ENCODE data around the gene PID1.

DNA sequence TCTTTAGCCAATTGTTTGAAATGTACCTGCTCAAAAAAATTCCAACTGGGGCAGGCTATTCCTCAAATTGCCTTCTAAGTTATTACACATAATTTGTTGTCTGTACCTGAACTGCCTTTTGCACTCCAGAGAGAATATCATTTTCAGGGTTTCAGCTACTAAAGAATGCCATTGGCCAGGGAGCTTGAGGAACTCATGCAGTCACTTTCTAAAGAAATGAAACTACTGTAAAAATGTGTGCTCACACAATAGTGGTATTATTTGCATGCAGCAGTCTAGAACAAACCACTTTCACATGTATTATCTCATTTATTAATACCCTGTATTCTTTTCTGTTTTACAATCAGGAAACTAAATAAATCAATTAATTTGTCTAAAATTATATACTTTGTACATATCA lies 152.2 kb downstream of the PID1 start:
- TF ChIP-seq, protein P1, sequence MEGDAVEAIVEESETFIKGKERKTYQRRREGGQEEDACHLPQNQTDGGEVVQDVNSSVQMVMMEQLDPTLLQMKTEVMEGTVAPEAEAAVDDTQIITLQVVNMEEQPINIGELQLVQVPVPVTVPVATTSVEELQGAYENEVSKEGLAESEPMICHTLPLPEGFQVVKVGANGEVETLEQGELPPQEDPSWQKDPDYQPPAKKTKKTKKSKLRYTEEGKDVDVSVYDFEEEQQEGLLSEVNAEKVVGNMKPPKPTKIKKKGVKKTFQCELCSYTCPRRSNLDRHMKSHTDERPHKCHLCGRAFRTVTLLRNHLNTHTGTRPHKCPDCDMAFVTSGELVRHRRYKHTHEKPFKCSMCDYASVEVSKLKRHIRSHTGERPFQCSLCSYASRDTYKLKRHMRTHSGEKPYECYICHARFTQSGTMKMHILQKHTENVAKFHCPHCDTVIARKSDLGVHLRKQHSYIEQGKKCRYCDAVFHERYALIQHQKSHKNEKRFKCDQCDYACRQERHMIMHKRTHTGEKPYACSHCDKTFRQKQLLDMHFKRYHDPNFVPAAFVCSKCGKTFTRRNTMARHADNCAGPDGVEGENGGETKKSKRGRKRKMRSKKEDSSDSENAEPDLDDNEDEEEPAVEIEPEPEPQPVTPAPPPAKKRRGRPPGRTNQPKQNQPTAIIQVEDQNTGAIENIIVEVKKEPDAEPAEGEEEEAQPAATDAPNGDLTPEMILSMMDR (conservative IDR thresholded peaks at IDR 0.05), result no peak
- no peak for TF ChIP-seq EZH2 (IDR thresholded peaks at IDR 0.05; ENCODE audit: low read depth)

Measured in PC-9 (cell line).